T-helper 22 cell (primary cell): ENCODE data around the gene SNED1.
"Not testable (repeated sequence)": the region's sequence is repeated elsewhere in the genome, so short reads cannot be mapped to it uniquely, and the experiment has no call there.

Source experiments
- DNase-seq: peaks from one replicate; pipeline ENCODE4 v3.0.0-alpha.2; 2020; ENCODE audit warnings: low read depth

Gene SNED1

DNA sequence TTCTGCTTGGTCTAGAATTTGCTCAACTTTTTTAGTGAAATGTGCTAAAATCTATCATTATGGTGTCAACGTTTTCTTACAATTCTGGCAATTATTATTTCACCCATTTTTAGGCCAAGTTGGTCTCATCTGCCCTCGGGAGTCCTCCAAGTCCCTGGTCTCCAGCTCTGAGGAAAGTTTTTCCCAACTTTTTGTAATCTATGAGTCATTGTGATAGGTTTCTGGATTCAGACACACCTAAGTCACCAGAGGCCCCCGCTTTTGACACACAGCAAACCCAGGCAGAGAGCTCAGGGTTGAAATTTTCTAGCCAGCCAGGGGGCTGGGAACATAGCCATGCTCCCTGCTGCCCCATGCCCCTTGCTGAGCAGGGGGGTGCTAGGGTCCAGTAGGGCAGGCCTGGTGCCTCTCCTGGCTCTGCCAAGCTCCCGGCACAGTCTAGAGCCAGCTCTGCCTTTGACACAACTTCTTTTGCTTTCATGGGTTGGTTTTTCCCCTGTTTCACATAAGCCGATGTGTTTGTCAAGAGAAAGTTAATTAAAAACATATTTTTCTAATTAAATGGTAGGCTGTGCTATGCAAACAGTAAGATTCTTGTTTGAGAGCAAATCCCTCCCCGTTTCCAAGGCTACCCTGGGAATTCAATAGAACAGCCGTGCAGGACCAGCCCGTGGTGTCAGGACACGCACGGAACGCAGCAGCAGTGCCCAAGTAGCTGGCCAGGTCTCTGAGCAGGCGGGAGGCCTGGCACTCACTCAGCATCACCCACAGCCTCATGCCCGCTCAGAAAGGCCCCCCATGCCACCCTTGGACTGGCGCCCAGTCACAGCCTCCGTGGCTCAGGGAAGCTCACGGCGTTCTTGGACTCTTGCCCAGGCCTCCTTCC is 25.5 kb upstream of the SNED1 start:
- DNase-seq, result no peak

GRCh38 chr2:240974771-240975572 is 23.4 kb upstream of the SNED1 start:
- no peak for DNase-seq

DNA sequence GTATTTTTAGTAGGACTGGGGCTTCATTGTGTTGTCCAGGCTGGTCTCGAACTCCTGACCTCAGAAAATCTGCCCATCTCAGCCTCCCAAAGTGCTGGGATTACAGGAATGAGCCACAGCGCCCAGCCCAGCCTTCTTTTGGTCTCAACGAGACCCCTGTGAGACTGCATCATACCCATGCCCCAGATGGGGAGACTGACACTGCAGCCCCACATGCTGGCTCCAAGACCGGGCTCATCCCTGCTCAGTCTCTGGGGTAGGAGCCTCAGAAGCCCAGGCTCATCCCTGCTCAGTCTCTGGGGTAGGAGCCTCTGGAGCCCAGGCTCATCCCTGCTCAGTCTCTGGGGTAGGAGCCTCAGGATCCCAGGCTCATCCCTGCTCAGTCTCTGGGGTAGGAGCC is 22.5 kb upstream of the SNED1 start:
- not testable (repeated sequence) for DNase-seq

GRCh38 chr2:240981280-240981679 is 17.1 kb upstream of the SNED1 start:
- no peak for DNase-seq

- no peak for DNase-seq
Observed at GRCh38 chr2:240981871-240982800, 16.3 kb upstream of the SNED1 start.

GRCh38 chr2:240982821-240983281 is 15.6 kb upstream of the SNED1 start:
- DNase-seq, result no peak

- DNase-seq, result no peak
Observed at GRCh38 chr2:240983361-240983995, 14.9 kb upstream of the SNED1 start.

DNA sequence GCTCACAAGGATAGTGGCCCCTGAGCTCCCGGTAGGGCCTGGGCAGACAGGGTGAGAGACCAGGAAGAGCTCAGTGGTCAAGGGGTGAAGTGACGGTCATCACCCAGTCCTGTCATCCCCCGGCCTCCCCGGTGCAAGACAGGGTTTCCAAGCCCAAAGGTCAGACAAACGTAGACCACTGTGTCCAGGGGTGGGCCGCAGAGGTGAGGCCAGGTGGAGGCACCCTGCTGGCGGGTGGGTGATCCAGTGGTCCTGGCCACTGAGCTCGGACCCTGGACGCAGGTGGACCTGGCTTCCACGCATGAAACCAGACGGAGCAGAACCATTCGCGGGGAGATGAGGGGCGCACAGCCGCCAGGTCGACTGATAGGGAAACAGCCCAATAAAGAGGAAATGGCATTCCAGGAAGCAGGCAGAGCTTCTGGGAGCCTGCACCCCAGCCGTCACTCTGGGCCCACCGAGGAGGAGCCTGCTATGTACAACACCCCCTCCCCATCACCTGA is 14.4 kb upstream of the SNED1 start:
- no peak for DNase-seq

DNA sequence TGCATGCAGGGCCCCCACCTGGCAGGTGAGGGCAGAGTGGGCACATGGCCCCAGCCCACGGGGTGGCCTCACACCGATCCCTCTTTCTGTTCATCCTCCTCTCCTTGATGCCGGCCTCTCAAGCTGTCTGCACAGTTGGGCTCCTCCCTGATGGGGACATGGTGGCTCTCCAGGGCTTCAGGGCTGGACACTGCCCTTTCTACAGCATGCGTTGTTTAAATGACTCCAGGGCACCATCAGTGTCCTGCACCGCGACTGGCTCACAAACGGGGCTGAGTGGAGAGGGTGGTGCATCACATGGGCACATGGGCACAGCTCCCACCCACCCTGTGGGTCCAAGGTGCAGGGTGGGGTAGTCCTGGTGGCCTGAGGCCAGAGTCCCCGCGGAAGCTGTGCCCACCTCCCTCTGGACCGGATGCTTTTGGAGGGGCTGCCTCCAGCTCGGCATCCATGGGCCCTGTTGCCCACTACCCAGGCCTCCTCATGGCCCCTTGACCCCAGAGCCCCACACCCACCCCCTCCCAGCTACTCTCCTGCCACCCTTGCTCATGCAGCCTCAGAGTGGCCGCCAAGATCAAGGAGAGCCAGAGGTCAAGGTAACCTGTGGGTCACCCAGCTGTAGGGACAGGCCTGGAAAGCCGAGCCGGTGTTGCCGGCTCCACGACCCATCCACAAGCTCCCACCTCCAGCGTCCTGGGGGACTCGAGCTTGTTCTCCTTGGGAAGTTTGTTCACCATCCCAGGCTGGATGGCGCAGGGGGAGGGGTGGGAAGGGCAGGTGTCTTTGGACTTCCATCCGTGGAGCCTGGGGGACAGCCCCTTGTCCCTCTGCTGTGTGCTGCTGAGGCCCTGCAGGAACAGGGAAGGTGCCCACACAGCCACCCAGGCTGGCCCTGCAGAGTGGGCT is 12.3 kb upstream of the SNED1 start:
- DNase-seq, result no peak

- DNase-seq, result no peak
Observed at GRCh38 chr2:240986787-240987411, 11.5 kb upstream of the SNED1 start.

DNA sequence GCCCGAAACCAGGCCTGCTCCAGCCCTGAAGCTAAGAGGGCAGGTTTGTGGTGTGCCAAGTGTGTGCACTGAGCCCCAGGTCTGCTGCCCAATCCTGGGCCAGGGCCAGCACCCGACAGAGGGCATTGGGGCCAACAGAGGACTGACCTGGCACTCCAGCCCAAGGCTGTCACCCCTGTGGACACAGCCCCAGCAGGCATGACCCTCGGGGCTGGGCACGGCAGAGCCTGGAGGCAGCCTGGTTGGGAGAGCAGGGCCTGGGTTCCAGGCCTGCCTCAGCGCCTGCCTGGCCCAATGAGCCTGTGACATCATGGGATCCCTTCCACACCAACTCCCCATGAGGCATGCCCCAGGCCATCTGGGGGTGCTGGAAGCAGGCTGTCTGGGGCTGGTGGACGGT is 10.8 kb upstream of the SNED1 start:
- no peak for DNase-seq

DNA sequence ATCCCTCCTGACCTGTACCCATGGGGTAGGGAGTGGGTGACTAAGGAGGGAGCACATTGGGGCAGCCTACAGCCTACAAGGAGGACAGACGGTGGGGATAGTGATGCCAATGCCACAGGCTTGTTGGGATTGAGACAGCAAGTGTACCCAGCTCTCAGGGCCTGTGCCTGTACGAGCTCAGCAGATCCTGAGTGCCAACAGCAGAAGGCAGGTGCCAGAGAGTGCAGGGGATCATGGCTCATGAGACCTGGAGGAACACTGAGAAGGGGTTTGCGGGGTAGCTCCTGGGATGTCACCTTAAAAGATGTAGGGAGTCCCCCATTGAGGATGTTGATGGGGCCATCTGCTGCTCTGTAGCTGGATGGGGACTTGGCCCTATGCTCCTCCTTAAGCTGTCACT is 10.3 kb upstream of the SNED1 start:
- no peak for DNase-seq

- DNase-seq, result no peak
Observed at GRCh38 chr2:240988571-240989271, 9.7 kb upstream of the SNED1 start.

- no peak for DNase-seq
Observed at GRCh38 chr2:240989451-240990265, 8.8 kb upstream of the SNED1 start.

- DNase-seq, result no peak
Observed at GRCh38 chr2:240990266-240990529, 8.2 kb upstream of the SNED1 start.

- DNase-seq, result no peak
Observed at GRCh38 chr2:240990726-240991377, 7.6 kb upstream of the SNED1 start.

DNA sequence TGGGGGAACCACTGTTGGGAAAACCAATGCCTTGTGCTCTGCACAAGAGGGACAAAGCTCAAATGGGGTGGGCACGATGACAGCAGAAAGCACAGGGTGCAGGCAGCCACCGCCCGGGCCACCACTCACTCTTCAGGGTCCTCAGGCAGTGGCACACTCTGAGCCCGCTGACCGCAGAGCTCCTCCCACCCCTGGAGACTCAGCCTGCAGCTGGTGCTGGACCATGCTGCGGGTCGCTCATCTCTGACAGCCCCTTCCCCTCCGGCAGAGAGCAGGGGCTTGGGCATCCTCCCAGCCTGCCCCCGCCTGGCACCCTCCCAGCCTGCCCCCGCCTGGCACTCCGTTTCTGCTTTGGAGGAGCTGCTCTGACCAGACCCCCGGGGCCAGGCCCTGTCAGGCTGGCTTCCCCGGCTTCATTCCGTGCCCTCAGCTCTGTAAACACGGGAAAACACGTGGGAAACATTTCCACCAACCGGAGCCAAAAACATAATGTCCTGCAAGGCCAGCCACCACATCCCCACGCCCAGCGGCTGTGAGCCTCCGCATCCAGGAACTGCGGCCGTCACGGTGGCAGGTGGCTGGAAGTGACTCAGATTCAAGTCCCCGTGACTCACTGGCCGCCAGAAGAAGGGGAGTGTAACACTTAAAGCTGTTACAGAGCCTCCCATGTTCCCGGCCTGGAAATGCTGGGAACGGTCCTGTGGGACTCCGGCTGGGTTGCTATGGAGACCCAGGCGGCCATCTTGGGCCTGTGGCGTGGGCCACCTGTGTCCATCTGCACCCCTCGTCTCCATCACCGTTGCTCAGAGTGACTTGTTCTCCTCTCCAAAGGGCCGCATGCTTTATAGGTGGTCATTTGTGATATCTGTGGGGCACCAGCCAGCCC is 6.8 kb upstream of the SNED1 start:
- DNase-seq, result no peak
